Fibroblast of lung (primary cell): ENCODE measurements around the gene MRNIP. TPM values are rescaled to one million over a fixed set of nuclear protein-coding genes. Genes with fewer than 3 reads are reported as not detected.

Source experiments
- DNase-seq, 2 donors: peaks; one replicate each; pipeline versions ENCODE4 v3.0.0 to v3.0.0-alpha.2; 2010; ENCODE audit warnings: low read depth in 2 of 2
- H2AFZ ChIP-seq: 2 replicates; pipeline ENCODE4 v1.5.1; 2012; ENCODE audit warnings: low read length, control low read depth, inconsistent platforms
- H3K27ac ChIP-seq: 2 replicates; pipeline ENCODE4 v1.5.1; 2011; ENCODE audit warnings: low read length, control low read depth; ENCODE audit not compliant: insufficient read depth
- H3K27me3 ChIP-seq: 2 replicates; pipeline ENCODE4 v1.5.1; 2011; ENCODE audit warnings: mild to moderate bottlenecking, low read length; ENCODE audit not compliant: control insufficient read depth, insufficient read depth
- H3K36me3 ChIP-seq: 2 replicates; pipeline ENCODE4 v1.5.1; 2011; ENCODE audit warnings: low read length; ENCODE audit not compliant: control insufficient read depth, insufficient read depth
- H3K4me1 ChIP-seq: 2 replicates; pipeline ENCODE4 v1.5.1; 2011; ENCODE audit warnings: low read length; ENCODE audit not compliant: control insufficient read depth, insufficient read depth; ENCODE audit errors: extremely low read depth
- H3K4me2 ChIP-seq: 2 replicates; pipeline ENCODE4 v1.5.1; 2011; ENCODE audit warnings: low read length, control low read depth; ENCODE audit not compliant: insufficient read depth; ENCODE audit errors: extremely low read depth
- H3K4me3 ChIP-seq, 4 experiments: fragments of 200-600 bp in 1 of 4; sonication (generic) in 1 of 4; replicated peaks in 1 of 4; 2 replicates each; pipeline ENCODE4 v1.5.1; 2011 to 2016; ENCODE audit warnings: low read length in 4 of 4, low read depth in 3 of 4, mild to moderate bottlenecking in 3 of 4, control low read depth in 2 of 4, inconsistent platforms in 1 of 4, mixed read lengths in 1 of 4; ENCODE audit not compliant: insufficient read depth in 1 of 4; ENCODE audit errors: control extremely low read depth in 1 of 4
- H3K79me2 ChIP-seq: 2 replicates; pipeline ENCODE4 v1.5.1; 2012; ENCODE audit warnings: mild to moderate bottlenecking, low read length, inconsistent platforms; ENCODE audit not compliant: control insufficient read depth, insufficient read depth
- H3K9ac ChIP-seq: 2 replicates; pipeline ENCODE4 v1.5.1; 2011; ENCODE audit warnings: mild to moderate bottlenecking, low read length, control low read depth; ENCODE audit not compliant: insufficient read depth
- H3K9me3 ChIP-seq: 2 replicates; pipeline ENCODE4 v1.5.1; 2012; ENCODE audit warnings: low read depth, low read length; ENCODE audit not compliant: control insufficient read depth, insufficient read depth
- H4K20me1 ChIP-seq: 2 replicates; pipeline ENCODE4 v1.5.1; 2011; ENCODE audit warnings: low read length; ENCODE audit not compliant: control insufficient read depth, insufficient read depth; ENCODE audit errors: extremely low read depth
- EZH2 ChIP-seq: IDR thresholded peaks from 2 replicates; pipeline ENCODE4 v1.5.1; 2012; ENCODE audit warnings: low read length, control low read depth, mild to moderate bottlenecking; ENCODE audit errors: missing control alignments
- polyA plus RNA-seq, 2 donors: library from polyadenylated mRNA; depleted of rRNA in 1 of 2; stranded (reverse) in 1 of 2; unstranded in 1 of 2; fragments of >200 nt; gene quantifications; 2 replicates each; pipeline ENCODE4 v1.2.1, GENCODE V29; 2011 to 2012; ENCODE audit warnings: missing spikeins in 1 of 2
- total RNA-seq: library from RNA; depleted of rRNA; stranded (reverse); fragments of >200 nt; gene quantifications from 2 replicates; pipeline ENCODE4 v1.2.1, GENCODE V29; 2014
- TF ChIP-seq, protein P1 (sequence below), 2 donors: IDR thresholded peaks in 1 of 2; conservative IDR thresholded peaks in 1 of 2; 1 replicate in 1 of 2; 2 replicates in 1 of 2; pipeline ENCODE4 v1.5.1; 2011 to 2012; ENCODE audit warnings: low read length in 2 of 2, control low read depth in 1 of 2, inconsistent platforms in 1 of 2, low read depth in 1 of 2, mild to moderate bottlenecking in 1 of 2

MRNIP gene
- total and polyA plus RNA-seq, 2 donors (not counting 1 experiment from before 2014, with no cell fraction given): 8.6 to 21.0 TPM

- no peaks in the 10 kb centered on the region for H3K79me2 ChIP-seq
- H3K9ac ChIP-seq: no peak overlapping the region
- no peaks in the 10 kb centered on the region for H3K9me3 ChIP-seq
- H3K4me3 ChIP-seq: no peak overlapping the region
- H3K36me3 ChIP-seq: peaks cover 6% of the 10 kb centered on the region
- H3K27ac ChIP-seq: no peak overlapping the region
- TF ChIP-seq EZH2: no peak
- TF ChIP-seq, protein P1, sequence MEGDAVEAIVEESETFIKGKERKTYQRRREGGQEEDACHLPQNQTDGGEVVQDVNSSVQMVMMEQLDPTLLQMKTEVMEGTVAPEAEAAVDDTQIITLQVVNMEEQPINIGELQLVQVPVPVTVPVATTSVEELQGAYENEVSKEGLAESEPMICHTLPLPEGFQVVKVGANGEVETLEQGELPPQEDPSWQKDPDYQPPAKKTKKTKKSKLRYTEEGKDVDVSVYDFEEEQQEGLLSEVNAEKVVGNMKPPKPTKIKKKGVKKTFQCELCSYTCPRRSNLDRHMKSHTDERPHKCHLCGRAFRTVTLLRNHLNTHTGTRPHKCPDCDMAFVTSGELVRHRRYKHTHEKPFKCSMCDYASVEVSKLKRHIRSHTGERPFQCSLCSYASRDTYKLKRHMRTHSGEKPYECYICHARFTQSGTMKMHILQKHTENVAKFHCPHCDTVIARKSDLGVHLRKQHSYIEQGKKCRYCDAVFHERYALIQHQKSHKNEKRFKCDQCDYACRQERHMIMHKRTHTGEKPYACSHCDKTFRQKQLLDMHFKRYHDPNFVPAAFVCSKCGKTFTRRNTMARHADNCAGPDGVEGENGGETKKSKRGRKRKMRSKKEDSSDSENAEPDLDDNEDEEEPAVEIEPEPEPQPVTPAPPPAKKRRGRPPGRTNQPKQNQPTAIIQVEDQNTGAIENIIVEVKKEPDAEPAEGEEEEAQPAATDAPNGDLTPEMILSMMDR (conservative IDR thresholded peaks at IDR 0.05 in 1 of 2, IDR thresholded peaks at IDR 0.05 in 1 of 2; ENCODE audit: low read depth in 1 of 2, low read length in 2 of 2): no peak
- H4K20me1 ChIP-seq: no peaks in the 10 kb centered on the region
- H2AFZ ChIP-seq: no peak overlapping the region
- H3K4me2 ChIP-seq: no peak overlapping the region
- no peak for DNase-seq
- peaks cover 22% of the 10 kb centered on the region for H3K4me1 ChIP-seq
- no peaks in the 10 kb centered on the region for H3K27me3 ChIP-seq
These were observed 42.9 kb downstream of the MRNIP start for GRCh38 chr5:179815491-179816249.

- Histone ChIP-seq H3K4me3 (no peak overlapping the region), H3K27ac (no peak overlapping the region), H3K27me3 (no peaks in the 10 kb centered on the region), H3K36me3 (peaks cover 6% of the 10 kb centered on the region), H4K20me1 (no peaks in the 10 kb centered on the region), H2AFZ (no peak overlapping the region), H3K4me1 (peaks cover 9% of the 10 kb centered on the region), H3K79me2 (no peaks in the 10 kb centered on the region), H3K9me3 (no peaks in the 10 kb centered on the region), H3K4me2 (no peak overlapping the region), H3K9ac (no peak overlapping the region)
- DNase-seq: no peak
- TF ChIP-seq, protein P1 (conservative IDR thresholded peaks at IDR 0.05 in 1 of 2, IDR thresholded peaks at IDR 0.05 in 1 of 2; ENCODE audit: low read depth in 1 of 2, low read length in 2 of 2): no peak
- TF ChIP-seq EZH2: no peak
These were observed 44.5 kb downstream of the MRNIP start for GRCh38 chr5:179814090-179814489.

DNA sequence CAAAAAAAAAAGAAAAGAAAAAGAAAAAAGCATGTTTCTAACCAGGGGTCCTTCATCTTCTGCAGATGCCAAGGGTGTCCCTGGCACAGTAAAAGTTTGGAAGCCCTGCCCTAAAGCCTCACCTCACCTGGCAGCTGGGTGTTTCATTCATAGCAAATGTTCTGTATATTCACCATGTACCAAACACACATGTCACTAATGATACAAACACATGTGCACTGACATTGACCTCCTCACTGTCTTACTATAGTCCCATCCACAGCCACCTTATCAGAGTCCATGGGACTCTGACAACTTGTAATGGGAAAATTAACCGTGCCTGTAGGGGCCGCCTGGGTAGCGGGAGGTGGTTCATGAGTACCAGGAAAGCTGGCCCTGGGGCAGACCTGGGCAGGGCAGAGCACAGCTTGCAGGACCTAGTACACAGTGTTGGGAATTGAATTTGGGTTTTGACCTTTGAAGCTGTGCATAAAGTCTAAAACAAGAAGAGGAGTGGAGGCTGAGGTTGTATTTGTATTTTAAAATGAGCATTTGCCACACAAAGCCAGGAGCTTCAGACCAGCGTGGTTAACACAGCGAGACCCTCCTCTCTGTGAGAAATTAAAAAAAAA, 45.5 kb downstream of the MRNIP start:
- no peaks in the 10 kb centered on the region for H3K27me3 ChIP-seq
- peaks cover 3% of the 10 kb centered on the region for H3K4me1 ChIP-seq
- DNase-seq: no peak
- H3K4me3 ChIP-seq: no peak overlapping the region
- no peak overlapping the region for H3K4me2 ChIP-seq
- no peak overlapping the region for H3K27ac ChIP-seq
- H3K9ac ChIP-seq: no peak overlapping the region
- no peak overlapping the region for H2AFZ ChIP-seq
- TF ChIP-seq, protein P1 (conservative IDR thresholded peaks at IDR 0.05 in 1 of 2, IDR thresholded peaks at IDR 0.05 in 1 of 2; ENCODE audit: low read depth in 1 of 2, low read length in 2 of 2): no peak
- no peaks in the 10 kb centered on the region for H4K20me1 ChIP-seq
- H3K79me2 ChIP-seq: no peaks in the 10 kb centered on the region
- H3K9me3 ChIP-seq: no peaks in the 10 kb centered on the region
- peaks cover 6% of the 10 kb centered on the region for H3K36me3 ChIP-seq
